Liver (tissue), 9 donors: Measurements from ENCODE around the gene RPS6KA5. TPM values are rescaled to one million over a fixed set of nuclear protein-coding genes. Genes with fewer than 3 reads are reported as not detected.

Source experiments
- DNase-seq: peaks from one replicate; pipeline ENCODE4 v3.0.0-alpha.2; 2017; ENCODE audit warnings: low spot score
- H3K27ac ChIP-seq, 2 donors: one replicate each; pipeline ENCODE4 v1.7.0; 2013; ENCODE audit warnings: inconsistent platforms in 2 of 2, low read length in 2 of 2, control low read depth in 1 of 2, low read depth in 1 of 2, mild to moderate bottlenecking in 1 of 2
- H3K27me3 ChIP-seq, 4 donors: one replicate each; pipeline versions ENCODE4 v1.6.1 to v1.7.0; 2013; ENCODE audit warnings: low read length in 3 of 4, inconsistent platforms in 1 of 4, mild to moderate bottlenecking in 1 of 4, moderate library complexity in 1 of 4; ENCODE audit not compliant: control insufficient read depth in 4 of 4, insufficient read depth in 4 of 4
- H3K36me3 ChIP-seq, 4 donors: one replicate each; pipeline versions ENCODE4 v1.6.1 to v1.7.0; 2013; ENCODE audit warnings: low read length in 3 of 4, mild to moderate bottlenecking in 3 of 4, low read depth in 1 of 4, moderate library complexity in 1 of 4; ENCODE audit not compliant: control insufficient read depth in 4 of 4, insufficient read depth in 3 of 4
- H3K4me1 ChIP-seq, 4 donors: one replicate each; pipeline versions ENCODE4 v1.6.1 to v1.7.0; 2013; ENCODE audit warnings: low read length in 3 of 4, mild to moderate bottlenecking in 3 of 4, moderate library complexity in 1 of 4; ENCODE audit not compliant: control insufficient read depth in 4 of 4, insufficient read depth in 4 of 4
- H3K4me3 ChIP-seq, 3 donors: one replicate each; pipeline versions ENCODE4 v1.6.1 to v1.7.0; 2013; ENCODE audit warnings: low read length in 3 of 3, control low read depth in 1 of 3, low read depth in 1 of 3, mild to moderate bottlenecking in 1 of 3
- H3K9ac ChIP-seq, 2 donors: one replicate each; pipeline ENCODE4 v1.7.0; 2013; ENCODE audit warnings: low read length in 2 of 2, mild to moderate bottlenecking in 2 of 2, moderate library complexity in 2 of 2, control low read depth in 1 of 2, low read depth in 1 of 2
- H3K9me3 ChIP-seq, 4 donors: one replicate each; pipeline versions ENCODE4 v1.6.1 to v1.7.0; 2013; ENCODE audit warnings: low read length in 3 of 4; ENCODE audit not compliant: control insufficient read depth in 4 of 4
- EGR1 ChIP-seq, 2 donors: IDR thresholded peaks; 2 replicates each; pipeline ENCODE4 v1.6.1; 2016 to 2018; ENCODE audit warnings: antibody characterized with exemption in 2 of 2, low read depth in 2 of 2
- FOXA1 ChIP-seq: IDR thresholded peaks from 2 replicates; pipeline ENCODE4 v1.6.1; 2016; ENCODE audit warnings: antibody characterized with exemption
- FOXA2 ChIP-seq: IDR thresholded peaks from 2 replicates; pipeline ENCODE4 v1.6.1; 2016; ENCODE audit warnings: antibody characterized with exemption
- GABPA ChIP-seq, 2 donors: IDR thresholded peaks in 1 of 2; conservative IDR thresholded peaks in 1 of 2; 2 replicates each; pipeline ENCODE4 v1.6.1; 2016; ENCODE audit warnings: antibody characterized with exemption in 2 of 2, mild to moderate bottlenecking in 1 of 2, moderate library complexity in 1 of 2
- HNF4A ChIP-seq, 2 donors: conservative IDR thresholded peaks; 2 replicates each; pipeline ENCODE4 v1.6.1; 2016; ENCODE audit warnings: antibody characterized with exemption in 2 of 2, mild to moderate bottlenecking in 2 of 2
- HNF4G ChIP-seq: IDR thresholded peaks from 2 replicates; pipeline ENCODE4 v1.6.1; 2016; ENCODE audit warnings: antibody characterized with exemption
- JUND ChIP-seq, 2 donors: IDR thresholded peaks; 2 replicates each; pipeline ENCODE4 v1.6.1; 2016; ENCODE audit warnings: antibody characterized with exemption in 2 of 2
- NR2F2 ChIP-seq: IDR thresholded peaks from 2 replicates; pipeline ENCODE4 v1.6.1; 2016; ENCODE audit warnings: antibody characterized with exemption
- RAD21 ChIP-seq, 2 donors: IDR thresholded peaks; 2 replicates each; pipeline ENCODE4 v1.6.1; 2016; ENCODE audit warnings: antibody characterized with exemption in 2 of 2, mild to moderate bottlenecking in 2 of 2
- REST ChIP-seq: IDR thresholded peaks from 2 replicates; pipeline ENCODE4 v1.6.1; 2016; ENCODE audit warnings: antibody characterized with exemption, mild to moderate bottlenecking
- RXRA ChIP-seq, 2 donors: IDR thresholded peaks; 2 replicates each; pipeline ENCODE4 v1.6.1; 2017 to 2018; ENCODE audit warnings: antibody characterized with exemption in 2 of 2, mild to moderate bottlenecking in 1 of 2
- SP1 ChIP-seq: IDR thresholded peaks from 2 replicates; pipeline ENCODE4 v1.6.1; 2018; ENCODE audit warnings: antibody characterized with exemption, mild to moderate bottlenecking
- TAF1 ChIP-seq: conservative IDR thresholded peaks from 2 replicates; pipeline ENCODE4 v1.6.1; 2016; ENCODE audit warnings: antibody characterized with exemption, mild to moderate bottlenecking
- YY1 ChIP-seq: IDR thresholded peaks from 2 replicates; pipeline ENCODE4 v1.6.1; 2016; ENCODE audit warnings: antibody characterized with exemption, mild to moderate bottlenecking
- WGBS: extraction: QIAGEN DNeasy Blood & Tissue Kit; methylation state at CpG from one replicate; pipeline ENCODE4 v1.1.7; 2013; 5-methylcytosine and 5-hydroxymethylcytosine counted together
- polyA plus RNA-seq, 2 donors: library from polyadenylated mRNA; stranded (reverse) in 1 of 2; unstranded in 1 of 2; fragments of 200-250 nt in 1 of 2; fragments of >200 nt in 1 of 2; fragmentation: Nextera tagmentation in 1 of 2; extraction: Ambion mirVana in 1 of 2; gene quantifications; one replicate each; pipeline versions ENCODE4 v1.2.1 to v1.2.3, GENCODE V29; 2013 to 2015
- total RNA-seq, 2 donors: library from RNA; depleted of rRNA; stranded (reverse); fragments of >200 nt; gene quantifications; one replicate each; pipeline ENCODE4 v1.2.3, GENCODE V29; 2014
- TF ChIP-seq, protein P1 (sequence below): IDR thresholded peaks from 2 replicates; pipeline ENCODE4 v1.6.1; 2016; ENCODE audit warnings: antibody characterized with exemption
- TF ChIP-seq, protein P2 (sequence below): fragments of 150-350 bp; IDR thresholded peaks from 2 replicates; pipeline ENCODE4 v1.5.1; 2017; ENCODE audit warnings: improper control_type of control experiment, low read depth, low read length; ENCODE audit not compliant: missing input control
- TF ChIP-seq, protein P3 (sequence below): IDR thresholded peaks from 2 replicates; pipeline ENCODE4 v1.6.1; 2016; ENCODE audit warnings: antibody characterized with exemption
- TF ChIP-seq, protein P4 (sequence below): IDR thresholded peaks from 2 replicates; pipeline ENCODE4 v1.6.1; 2016; ENCODE audit warnings: antibody characterized with exemption
- donor health status: healthy.
- donor health status: healthy.
- donor health status: healthy.
- donor health status: healthy.
- donor health status: healthy.

The RPS6KA5 gene
- total and polyA plus RNA-seq, 4 donors, result 0.52 to 2.3 (median 1.3) TPM

GRCh38 chr14:91040545-91040944, 19.9 kb downstream of the RPS6KA5 start:
- 95% methylated on average over 1 of the region's 1 CpG for WGBS
- no peaks in the 10 kb centered on the region for H3K27me3 ChIP-seq
- H3K36me3 ChIP-seq, result no peaks in the 10 kb centered on the region
- no peak overlapping the region for H3K27ac ChIP-seq
- no peak for DNase-seq
- H3K9ac ChIP-seq, result no peak overlapping the region
- no peaks in the 10 kb centered on the region for H3K4me1 ChIP-seq
- no peaks in the 10 kb centered on the region for H3K9me3 ChIP-seq
- H3K4me3 ChIP-seq, result no peak overlapping the region
- TF ChIP-seq, protein P1, sequence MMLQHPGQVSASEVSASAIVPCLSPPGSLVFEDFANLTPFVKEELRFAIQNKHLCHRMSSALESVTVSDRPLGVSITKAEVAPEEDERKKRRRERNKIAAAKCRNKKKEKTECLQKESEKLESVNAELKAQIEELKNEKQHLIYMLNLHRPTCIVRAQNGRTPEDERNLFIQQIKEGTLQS, result no peak
- no peak for TF ChIP-seq EGR1 (IDR thresholded peaks at IDR 0.05; ENCODE audit: low read depth in 2 of 2)
- no peak for TF ChIP-seq RAD21 (IDR thresholded peaks at IDR 0.05)
- TF ChIP-seq FOXA2, result no peak
- no peak for TF ChIP-seq HNF4G

DNA sequence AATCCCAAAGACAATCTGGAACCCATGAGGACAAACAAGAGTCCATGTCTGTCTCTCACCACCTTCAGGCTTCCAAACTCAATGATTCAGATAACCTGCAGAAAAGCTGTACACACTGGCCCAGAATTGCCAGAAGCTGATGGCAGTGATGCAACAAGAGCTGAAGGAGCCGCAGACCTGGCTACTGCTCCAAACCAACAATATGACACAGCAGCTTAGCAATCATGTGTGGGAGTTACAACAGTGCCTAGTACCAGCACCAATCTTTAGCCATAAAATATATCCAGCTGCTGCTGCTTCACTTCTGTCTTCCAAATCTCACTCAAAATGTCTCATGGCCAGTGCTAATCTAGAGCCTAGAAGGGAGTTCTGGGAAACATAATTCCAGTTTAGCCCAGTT, 22.0 kb downstream of the RPS6KA5 start:
- Histone ChIP-seq H3K36me3 (no peaks in the 10 kb centered on the region), H3K27me3 (no peaks in the 10 kb centered on the region), H3K9ac (no peak overlapping the region), H3K27ac (no peak overlapping the region), H3K4me3 (no peak overlapping the region), H3K4me1 (no peaks in the 10 kb centered on the region), H3K9me3 (no peaks in the 10 kb centered on the region)
- DNase-seq, result no peak
- WGBS, result 88% methylated on average over 1 of the region's 1 CpG
- TF ChIP-seq FOXA1, result no peak

GRCh38 chr14:91036741-91037469, 23.5 kb downstream of the RPS6KA5 start:
- no peaks in the 10 kb centered on the region for H3K9me3 ChIP-seq
- no peaks in the 10 kb centered on the region for H3K36me3 ChIP-seq
- no peaks in the 10 kb centered on the region for H3K4me1 ChIP-seq
- no peak for DNase-seq
- 100% methylated on average over 2 of the region's 2 CpGs for WGBS
- no peak for TF ChIP-seq TAF1
- TF ChIP-seq REST, result no peak
- no peak for TF ChIP-seq GABPA (IDR thresholded peaks at IDR 0.05 in 1 of 2, conservative IDR thresholded peaks at IDR 0.05 in 1 of 2)
- TF ChIP-seq NR2F2, result no peak
- TF ChIP-seq, protein P2, sequence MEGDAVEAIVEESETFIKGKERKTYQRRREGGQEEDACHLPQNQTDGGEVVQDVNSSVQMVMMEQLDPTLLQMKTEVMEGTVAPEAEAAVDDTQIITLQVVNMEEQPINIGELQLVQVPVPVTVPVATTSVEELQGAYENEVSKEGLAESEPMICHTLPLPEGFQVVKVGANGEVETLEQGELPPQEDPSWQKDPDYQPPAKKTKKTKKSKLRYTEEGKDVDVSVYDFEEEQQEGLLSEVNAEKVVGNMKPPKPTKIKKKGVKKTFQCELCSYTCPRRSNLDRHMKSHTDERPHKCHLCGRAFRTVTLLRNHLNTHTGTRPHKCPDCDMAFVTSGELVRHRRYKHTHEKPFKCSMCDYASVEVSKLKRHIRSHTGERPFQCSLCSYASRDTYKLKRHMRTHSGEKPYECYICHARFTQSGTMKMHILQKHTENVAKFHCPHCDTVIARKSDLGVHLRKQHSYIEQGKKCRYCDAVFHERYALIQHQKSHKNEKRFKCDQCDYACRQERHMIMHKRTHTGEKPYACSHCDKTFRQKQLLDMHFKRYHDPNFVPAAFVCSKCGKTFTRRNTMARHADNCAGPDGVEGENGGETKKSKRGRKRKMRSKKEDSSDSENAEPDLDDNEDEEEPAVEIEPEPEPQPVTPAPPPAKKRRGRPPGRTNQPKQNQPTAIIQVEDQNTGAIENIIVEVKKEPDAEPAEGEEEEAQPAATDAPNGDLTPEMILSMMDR, result no peak
- TF ChIP-seq JUND (IDR thresholded peaks at IDR 0.05), result no peak
- TF ChIP-seq HNF4A (conservative IDR thresholded peaks at IDR 0.05), result no peak
- TF ChIP-seq EGR1 (IDR thresholded peaks at IDR 0.05; ENCODE audit: low read depth in 2 of 2), result no peak
- TF ChIP-seq, protein P1, result no peak
- TF ChIP-seq SP1, result no peak
- no peak for TF ChIP-seq HNF4G
- TF ChIP-seq YY1, result no peak
- no peak for TF ChIP-seq RAD21 (IDR thresholded peaks at IDR 0.05)
- TF ChIP-seq, protein P3, sequence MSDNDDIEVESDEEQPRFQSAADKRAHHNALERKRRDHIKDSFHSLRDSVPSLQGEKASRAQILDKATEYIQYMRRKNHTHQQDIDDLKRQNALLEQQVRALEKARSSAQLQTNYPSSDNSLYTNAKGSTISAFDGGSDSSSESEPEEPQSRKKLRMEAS, result no peak
- TF ChIP-seq, protein P4, sequence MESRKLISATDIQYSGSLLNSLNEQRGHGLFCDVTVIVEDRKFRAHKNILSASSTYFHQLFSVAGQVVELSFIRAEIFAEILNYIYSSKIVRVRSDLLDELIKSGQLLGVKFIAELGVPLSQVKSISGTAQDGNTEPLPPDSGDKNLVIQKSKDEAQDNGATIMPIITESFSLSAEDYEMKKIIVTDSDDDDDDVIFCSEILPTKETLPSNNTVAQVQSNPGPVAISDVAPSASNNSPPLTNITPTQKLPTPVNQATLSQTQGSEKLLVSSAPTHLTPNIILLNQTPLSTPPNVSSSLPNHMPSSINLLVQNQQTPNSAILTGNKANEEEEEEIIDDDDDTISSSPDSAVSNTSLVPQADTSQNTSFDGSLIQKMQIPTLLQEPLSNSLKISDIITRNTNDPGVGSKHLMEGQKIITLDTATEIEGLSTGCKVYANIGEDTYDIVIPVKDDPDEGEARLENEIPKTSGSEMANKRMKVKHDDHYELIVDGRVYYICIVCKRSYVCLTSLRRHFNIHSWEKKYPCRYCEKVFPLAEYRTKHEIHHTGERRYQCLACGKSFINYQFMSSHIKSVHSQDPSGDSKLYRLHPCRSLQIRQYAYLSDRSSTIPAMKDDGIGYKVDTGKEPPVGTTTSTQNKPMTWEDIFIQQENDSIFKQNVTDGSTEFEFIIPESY, result no peak
- no peak for TF ChIP-seq FOXA2
- TF ChIP-seq FOXA1, result no peak
- no peak for TF ChIP-seq RXRA (IDR thresholded peaks at IDR 0.05)
- no peak overlapping the region for H3K4me3 ChIP-seq
- no peak overlapping the region for H3K9ac ChIP-seq
- no peak overlapping the region for H3K27ac ChIP-seq
- no peaks in the 10 kb centered on the region for H3K27me3 ChIP-seq
